ENCODE data around the gene LTB4R. TPM values are rescaled to one million over a fixed set of nuclear protein-coding genes. Genes with fewer than 3 reads are reported as not detected.

Gene LTB4R
- polyA plus RNA-seq, 4 donors, result 2.2 to 7.3 (median 5.0) TPM

DNA sequence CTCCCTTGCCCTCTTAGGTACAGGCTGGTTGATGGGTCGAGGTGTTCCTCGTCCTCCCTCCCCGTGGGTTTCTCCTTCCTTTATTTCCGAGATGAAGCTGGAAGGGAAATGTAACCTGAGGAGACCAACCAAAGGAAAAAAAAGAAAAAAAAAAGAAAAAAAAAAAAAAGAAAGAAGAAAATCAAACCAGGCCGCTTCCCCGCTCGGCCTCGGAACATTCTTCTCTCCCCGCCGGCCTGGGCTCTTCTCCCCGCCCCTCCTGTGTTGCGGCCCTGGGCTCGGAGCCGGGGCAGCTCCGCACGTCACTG, 55.1 kb downstream of the LTB4R start:
- peak in 1 of 4 donors; percentile 55 for DNase-seq (ENCODE audit: low read depth in 4 of 4, low spot score in 2 of 4)

DNA sequence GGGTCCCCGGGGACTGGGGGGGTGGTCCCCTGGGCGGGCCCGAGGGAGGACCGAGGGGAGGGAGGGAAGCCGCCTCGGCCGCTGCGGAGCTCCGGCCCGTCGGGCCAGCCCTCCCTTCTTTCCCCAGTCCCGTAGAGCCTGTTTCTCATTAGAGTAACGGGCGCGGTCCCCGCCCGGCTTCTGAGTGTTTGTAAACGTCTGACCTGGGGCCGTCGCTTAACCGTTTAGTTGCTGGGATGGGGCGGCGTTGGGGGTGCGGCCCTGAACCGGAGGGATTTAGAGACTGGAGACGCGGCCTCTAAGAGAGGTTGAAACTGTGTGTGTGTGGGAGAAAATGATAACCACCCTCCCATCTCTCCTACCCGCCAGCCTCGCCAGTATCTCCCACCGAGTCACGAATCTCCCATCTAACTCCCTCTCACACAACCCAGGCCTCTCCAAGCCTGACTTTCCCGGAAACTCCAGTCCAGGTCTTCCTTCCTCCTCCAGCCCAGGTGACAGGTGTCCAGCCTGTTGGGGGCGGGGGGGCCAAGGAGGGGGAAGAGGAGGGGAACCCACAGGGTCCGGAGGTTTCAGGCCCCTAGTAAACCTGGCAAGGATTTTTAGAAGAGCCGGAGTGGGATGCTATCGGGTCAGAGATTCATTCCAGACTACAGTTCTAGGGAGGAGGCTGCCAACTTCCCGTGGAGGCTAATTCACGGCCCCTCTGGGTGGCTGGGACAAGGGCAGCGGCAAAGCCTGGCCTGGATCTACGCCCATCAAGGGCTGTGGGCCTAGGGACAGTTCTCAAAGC, 55.6 kb downstream of the LTB4R start:
- peak; percentile 94 to 98 (median 96) for DNase-seq (ENCODE audit: low read depth in 4 of 4, low spot score in 2 of 4)

Other genes starting within 250 kb of the LTB4R start
- gene CPNE6, start 239.9 kb upstream of the LTB4R start, polyA plus RNA-seq (ENCODE audit: insufficient read length in 4 of 4), result under 1 TPM in 1 of 4 donors, not detected in 3; 0.11 TPM
- 10 to 100 TPM; 28.6 to 35.6 (median 30.8) TPM for gene PCK2, start 217.2 kb upstream of the LTB4R start, polyA plus RNA-seq (ENCODE audit: insufficient read length in 4 of 4)
- gene DCAF11, start 196.7 kb upstream of the LTB4R start, polyA plus RNA-seq (ENCODE audit: insufficient read length in 4 of 4), result 10 to 100 TPM; 77.2 to 88.6 (median 83.0) TPM
- 1 to 10 TPM; 2.2 to 5.2 (median 3.0) TPM for gene NRL, start 196.6 kb upstream of the LTB4R start, polyA plus RNA-seq (ENCODE audit: insufficient read length in 4 of 4)
- gene FITM1, start 180.8 kb upstream of the LTB4R start, polyA plus RNA-seq (ENCODE audit: insufficient read length in 4 of 4), result 1 to 10 TPM in 3 of 4 donors, under 1 TPM in 1; 0.48 to 2.2 (median 1.3) TPM
- 100 to 1,000 TPM; 185 to 235 (median 203) TPM for gene PSME1, start 175.3 kb upstream of the LTB4R start, polyA plus RNA-seq (ENCODE audit: insufficient read length in 4 of 4)
- 10 to 100 TPM; 12.3 to 29.3 (median 22.3) TPM for gene EMC9, start 169.9 kb upstream of the LTB4R start, polyA plus RNA-seq (ENCODE audit: insufficient read length in 4 of 4)
- 100 to 1,000 TPM; 150 to 177 (median 159) TPM for gene PSME2, start 164.9 kb upstream of the LTB4R start, polyA plus RNA-seq (ENCODE audit: insufficient read length in 4 of 4)
- gene RNF31, start 164.0 kb upstream of the LTB4R start, polyA plus RNA-seq (ENCODE audit: insufficient read length in 4 of 4), result 10 to 100 TPM; 43.6 to 60.2 (median 57.7) TPM
- 10 to 100 TPM; 52.3 to 68.0 (median 59.7) TPM for gene IRF9, start 150.2 kb upstream of the LTB4R start, polyA plus RNA-seq (ENCODE audit: insufficient read length in 4 of 4)
- gene REC8, start 139.4 kb upstream of the LTB4R start, polyA plus RNA-seq (ENCODE audit: insufficient read length in 4 of 4), result 10 to 100 TPM; 46.0 to 93.7 (median 68.0) TPM
- gene IPO4, start 122.7 kb upstream of the LTB4R start, polyA plus RNA-seq (ENCODE audit: insufficient read length in 4 of 4), result 10 to 100 TPM; 32.7 to 40.9 (median 37.0) TPM
- 10 to 100 TPM; 31.9 to 52.0 (median 43.9) TPM for gene TM9SF1, start 116.1 kb upstream of the LTB4R start, polyA plus RNA-seq (ENCODE audit: insufficient read length in 4 of 4)
- 10 to 100 TPM in 2 of 4 donors, 1 to 10 TPM in 2; 3.1 to 13.9 (median 7.2) TPM for gene TSSK4, start 105.8 kb upstream of the LTB4R start, polyA plus RNA-seq (ENCODE audit: insufficient read length in 4 of 4)
- gene CHMP4A, start 98.0 kb upstream of the LTB4R start, polyA plus RNA-seq (ENCODE audit: insufficient read length in 4 of 4), result 10 to 100 TPM; 43.3 to 76.6 (median 53.2) TPM
- 10 to 100 TPM; 10.2 to 18.0 (median 12.1) TPM for gene MDP1, start 95.4 kb upstream of the LTB4R start, polyA plus RNA-seq (ENCODE audit: insufficient read length in 4 of 4)
- 100 to 1,000 TPM; 206 to 248 (median 222) TPM for gene NEDD8, start 79.1 kb upstream of the LTB4R start, polyA plus RNA-seq (ENCODE audit: insufficient read length in 4 of 4)
- gene GMPR2, start 78.6 kb upstream of the LTB4R start, polyA plus RNA-seq (ENCODE audit: insufficient read length in 4 of 4), result 100 to 1,000 TPM; 106 to 121 (median 117) TPM
- 10 to 100 TPM; 54.2 to 64.5 (median 57.8) TPM for gene TINF2, start 68.9 kb upstream of the LTB4R start, polyA plus RNA-seq (ENCODE audit: insufficient read length in 4 of 4)
- gene TGM1, start 48.3 kb upstream of the LTB4R start, polyA plus RNA-seq (ENCODE audit: insufficient read length in 4 of 4), result 1 to 10 TPM in 3 of 4 donors, under 1 TPM in 1; 0.92 to 4.5 (median 2.5) TPM
- gene RABGGTA, start 39.9 kb upstream of the LTB4R start, polyA plus RNA-seq (ENCODE audit: insufficient read length in 4 of 4), result 10 to 100 TPM; 18.0 to 31.1 (median 20.8) TPM
- 10 to 100 TPM; 41.0 to 52.5 (median 49.9) TPM for gene DHRS1, start 11.7 kb upstream of the LTB4R start, polyA plus RNA-seq (ENCODE audit: insufficient read length in 4 of 4)
- gene NOP9, start 11.7 kb upstream of the LTB4R start, polyA plus RNA-seq (ENCODE audit: insufficient read length in 4 of 4), result 10 to 100 TPM; 24.1 to 29.0 (median 26.9) TPM
- 10 to 100 TPM; 22.4 to 25.3 (median 23.9) TPM for gene CIDEB, start 3.5 kb upstream of the LTB4R start, polyA plus RNA-seq (ENCODE audit: insufficient read length in 4 of 4)
- gene LTB4R2, start 1.4 kb upstream of the LTB4R start, polyA plus RNA-seq (ENCODE audit: insufficient read length in 4 of 4), result 1 to 10 TPM; 1.6 to 5.6 (median 2.9) TPM
- gene ADCY4, start 23.6 kb downstream of the LTB4R start, polyA plus RNA-seq (ENCODE audit: insufficient read length in 4 of 4), result 10 to 100 TPM; 15.8 to 26.6 (median 21.4) TPM
- 1 to 10 TPM; 2.6 to 4.4 (median 3.5) TPM for gene RIPK3, start 28.5 kb downstream of the LTB4R start, polyA plus RNA-seq (ENCODE audit: insufficient read length in 4 of 4)
- 10 to 100 TPM; 49.8 to 95.6 (median 72.3) TPM for gene NFATC4, start 56.7 kb downstream of the LTB4R start, polyA plus RNA-seq (ENCODE audit: insufficient read length in 4 of 4)
- 10 to 100 TPM; 47.9 to 53.0 (median 49.6) TPM for gene NYNRIN, start 87.5 kb downstream of the LTB4R start, polyA plus RNA-seq (ENCODE audit: insufficient read length in 4 of 4)
- 1 to 10 TPM; 2.7 to 3.8 (median 3.2) TPM for gene CBLN3, start 118.2 kb downstream of the LTB4R start, polyA plus RNA-seq (ENCODE audit: insufficient read length in 4 of 4)
- 10 to 100 TPM; 39.5 to 53.7 (median 46.6) TPM for gene KHNYN, start 118.5 kb downstream of the LTB4R start, polyA plus RNA-seq (ENCODE audit: insufficient read length in 4 of 4)
- 10 to 100 TPM; 49.6 to 92.1 (median 72.5) TPM for gene SDR39U1, start 131.3 kb downstream of the LTB4R start, polyA plus RNA-seq (ENCODE audit: insufficient read length in 4 of 4)
- under 1 TPM; 0.16 to 0.94 (median 0.40) TPM for gene CMA1, start 196.8 kb downstream of the LTB4R start, polyA plus RNA-seq (ENCODE audit: insufficient read length in 4 of 4)